GM12878 (cell line): ENCODE results near the gene WNT5A. TPM values are rescaled to one million over a fixed set of nuclear protein-coding genes. Genes with fewer than 3 reads are reported as not detected.

Experiments
- ATAC-seq: fragments of 200-7000 bp; cut with Tn5 transposase; 3 replicates; pipeline ENCODE4 v1.9.1; 2020; ENCODE audit warnings: mild to moderate bottlenecking, moderate library complexity
- BruUV-seq: library from RNA; stranded (reverse); fragments of 400-500 nt; replicated peaks from 2 replicates; lab custom pipeline; 2021; lab: Mats Ljungman, UMichigan
- CTCF ChIA-PET: fragments of 300-600 bp; sonication (Branson Sonifier 250); formaldehyde crosslinking; extraction: SDS; loops from one replicate; lab custom pipeline; 2021; ENCODE audit warnings: inconsistent platforms; lab: Yijun Ruan, JAX
- POLR2A ChIA-PET: fragments of 350-600 bp; formaldehyde crosslinking; extraction: SDS; loops from one replicate; lab custom pipeline; 2021; ENCODE audit warnings: inconsistent platforms; lab: Charles Lee
- RAD21 ChIA-PET: fragments of 300-600 bp; sonication (Branson Sonifier 250); formaldehyde crosslinking; loops from one replicate; lab custom pipeline; 2023; ENCODE audit warnings: antibody characterized with exemption; ENCODE audit not compliant: unreplicated experiment; lab: Charles Lee
- SMC1A ChIA-PET: fragments of 300-600 bp; sonication (Branson Sonifier 250); formaldehyde crosslinking; loops from one replicate; lab custom pipeline; 2023; ENCODE audit not compliant: unreplicated experiment, uncharacterized antibody; lab: Charles Lee
- DNase-seq: peaks from one replicate; pipeline ENCODE4 v3.0.0-alpha.2; 2011; ENCODE audit warnings: low read depth, low spot score
- FAIRE-seq: peaks from 3 replicates; lab custom pipeline; 2011; peaks lifted over from hg19 to GRCh38; lab: Jason Lieb, UNC
- H2AFZ ChIP-seq: 2 replicates; pipeline ENCODE4 v1.6.0; 2011; ENCODE audit warnings: low read depth, low read length, control low read depth; ENCODE audit not compliant: control insufficient read depth
- H3K27ac ChIP-seq: 2 replicates; pipeline ENCODE4 v1.5.1; 2011; ENCODE audit warnings: control low read depth; ENCODE audit not compliant: control insufficient read depth, insufficient read depth
- H3K27me3 ChIP-seq, 2 experiments: replicated peaks in 1 of 2; 2 replicates each; pipeline versions ENCODE4 v1.6.0 to v1.6.1; 2011; ENCODE audit warnings: low read length in 1 of 2; ENCODE audit not compliant: control insufficient read depth in 2 of 2, insufficient read depth in 2 of 2
- H3K36me3 ChIP-seq, 2 experiments: 2 replicates each; pipeline ENCODE4 v1.5.1; 2011; ENCODE audit warnings: low read length in 1 of 2; ENCODE audit not compliant: control insufficient read depth in 2 of 2, insufficient read depth in 2 of 2
- H3K4me1 ChIP-seq: 2 replicates; pipeline ENCODE4 v1.6.1; 2011; ENCODE audit warnings: mild to moderate bottlenecking, low read length, moderate library complexity, mixed read lengths; ENCODE audit not compliant: control insufficient read depth, insufficient read depth
- H3K4me2 ChIP-seq: 2 replicates; pipeline ENCODE4 v1.6.0; 2011; ENCODE audit warnings: control low read depth; ENCODE audit not compliant: control insufficient read depth, insufficient read depth
- H3K4me3 ChIP-seq: fragments of 200-600 bp; sonication (generic); 2 replicates; pipeline ENCODE4 v1.5.1; 2016
- H3K79me2 ChIP-seq: 2 replicates; pipeline ENCODE4 v1.6.0; 2011; ENCODE audit warnings: low read length; ENCODE audit not compliant: control insufficient read depth, insufficient read depth
- H3K9ac ChIP-seq: 2 replicates; pipeline ENCODE4 v1.8.0; 2011; ENCODE audit warnings: low read length, control low read depth, mixed read lengths; ENCODE audit not compliant: control insufficient read depth, insufficient read depth
- H3K9me3 ChIP-seq: replicated peaks from 3 replicates; pipeline ENCODE4 v1.5.1; 2011; ENCODE audit warnings: mild to moderate bottlenecking, low read length; ENCODE audit not compliant: control insufficient read depth, insufficient read depth
- H4K20me1 ChIP-seq: 2 replicates; pipeline ENCODE4 v1.6.0; 2011; ENCODE audit not compliant: control insufficient read depth, insufficient read depth
- ATF7 ChIP-seq: fragments of 450-650 bp; IDR thresholded peaks from 2 replicates; pipeline ENCODE4 v1.6.1; 2016; ENCODE audit warnings: low read depth, mild to moderate bottlenecking
- CHD1 ChIP-seq: IDR thresholded peaks from 2 replicates; pipeline ENCODE4 v1.6.1; 2012; ENCODE audit warnings: low read depth, low read length, improper control_type of control experiment
- EGR1 ChIP-seq, 2 experiments: IDR thresholded peaks; 1 replicate in 1 of 2; 2 replicates in 1 of 2; pipeline ENCODE4 v1.6.1; 2011 to 2012; ENCODE audit warnings: low read depth in 2 of 2, low read length in 2 of 2, borderline replicate concordance in 1 of 2, mild to moderate bottlenecking in 1 of 2, moderate library complexity in 1 of 2
- HSF1 ChIP-seq: fragments of 150-350 bp; IDR thresholded peaks from 2 replicates; pipeline ENCODE4 v1.6.1; 2014; ENCODE audit warnings: mild to moderate bottlenecking, low read depth, low read length
- KDM1A ChIP-seq: fragments of 200-600 bp; sonication (generic); IDR thresholded peaks from 2 replicates; pipeline ENCODE4 v1.6.1; 2016; ENCODE audit warnings: borderline replicate concordance
- MYB ChIP-seq: fragments of 150-350 bp; IDR thresholded peaks from 2 replicates; pipeline ENCODE4 v1.6.1; 2014; ENCODE audit warnings: mild to moderate bottlenecking, low read depth, low read length, borderline replicate concordance
- MYC ChIP-seq: IDR thresholded peaks from 2 replicates; pipeline ENCODE4 v1.6.1; 2011; ENCODE audit warnings: mild to moderate bottlenecking, low read length, moderate library complexity, inconsistent platforms; ENCODE audit not compliant: insufficient read depth, insufficient replicate concordance, insufficient read length, severe bottlenecking
- PBX3 ChIP-seq: IDR thresholded peaks from 2 replicates; pipeline ENCODE4 v1.6.1; 2011; ENCODE audit warnings: mild to moderate bottlenecking, low read depth, low read length, moderate library complexity; ENCODE audit not compliant: insufficient replicate concordance
- RBBP5 ChIP-seq: fragments of 200-600 bp; sonication (generic); conservative IDR thresholded peaks from 2 replicates; pipeline ENCODE4 v1.6.1; 2016
- RELA ChIP-seq: fragments of 450-650 bp; IDR thresholded peaks from 2 replicates; pipeline ENCODE4 v1.8.0; 2014; ENCODE audit warnings: borderline replicate concordance; ENCODE audit not compliant: partially characterized antibody
- SPI1 ChIP-seq: IDR thresholded peaks from 2 replicates; pipeline ENCODE4 v1.6.1; 2011; ENCODE audit warnings: low read depth, mild to moderate bottlenecking, low read length, moderate library complexity, borderline replicate concordance; ENCODE audit not compliant: insufficient read depth
- STAT3 ChIP-seq: IDR thresholded peaks from 2 replicates; pipeline ENCODE4 v1.6.1; 2011; ENCODE audit warnings: low read depth, low read length, improper control_type of control experiment
- TCF7 ChIP-seq: IDR thresholded peaks from 2 replicates; pipeline ENCODE4 v1.6.1; 2014; ENCODE audit warnings: antibody characterized with exemption, borderline replicate concordance
- ZNF622 ChIP-seq: fragments of 450-650 bp; IDR thresholded peaks from 2 replicates; pipeline ENCODE4 v1.6.1; 2017; ENCODE audit warnings: mild to moderate bottlenecking, inconsistent platforms
- WGBS: methylation state at CpG from one replicate; pipeline ENCODE4 v1.1.6; 2016; ENCODE audit warnings: low lambda C conversion rate; ENCODE audit not compliant: insufficient replicate concordance, insufficient coverage; ENCODE audit errors: missing lambda C conversion rate; 5-methylcytosine and 5-hydroxymethylcytosine counted together
- in situ Hi-C: fragments of 300-500 bp; cut with MboI; formaldehyde crosslinking; loops from 9 replicates; pipeline ENCODE4 v1.14.3; 2018; ENCODE audit warnings: mixed read lengths
- intact Hi-C: fragments of 100-400 bp; cut with micrococcal nuclease; formaldehyde crosslinking; loops from one replicate; pipeline ENCODE4 v1.14.2; 2022; ENCODE audit not compliant: unreplicated experiment
- polyA plus RNA-seq, 11 experiments: library from polyadenylated mRNA; depleted of rRNA in 4 of 11; unstranded in 6 of 11; stranded (reverse) in 5 of 11; fragments of >200 nt; fragmentation: Nextera tagmentation in 4 of 11; fragmentation: Illumina TruSeq in 1 of 11; extraction: Ambion mirVana in 4 of 11; extraction: Trizol in 1 of 11; gene quantifications; 1 replicate in 1 of 11; 2 replicates in 10 of 11; pipeline versions ENCODE4 v1.2.1 to v1.2.3, GENCODE V29; 2011 to 2016; ENCODE audit warnings: inconsistent platforms in 2 of 11, missing spikeins in 2 of 11, low read depth in 1 of 11
- total RNA-seq, 4 experiments: library from RNA; depleted of rRNA in 3 of 4; stranded (reverse); fragments of >200 nt in 3 of 4; fragmentation: Illumina TruSeq in 1 of 4; extraction: Trizol in 1 of 4; gene quantifications; 2 replicates each; pipeline versions ENCODE4 v1.2.1 to v1.2.3, GENCODE V29; 2013 to 2021

WNT5A gene
- total and polyA plus RNA-seq, 10 of the 15 experiments (the other 5 are each of a cell fraction or from before 2014, with no cell fraction given), result 0.06 to 2.8 (median 0.39) TPM

DNA sequence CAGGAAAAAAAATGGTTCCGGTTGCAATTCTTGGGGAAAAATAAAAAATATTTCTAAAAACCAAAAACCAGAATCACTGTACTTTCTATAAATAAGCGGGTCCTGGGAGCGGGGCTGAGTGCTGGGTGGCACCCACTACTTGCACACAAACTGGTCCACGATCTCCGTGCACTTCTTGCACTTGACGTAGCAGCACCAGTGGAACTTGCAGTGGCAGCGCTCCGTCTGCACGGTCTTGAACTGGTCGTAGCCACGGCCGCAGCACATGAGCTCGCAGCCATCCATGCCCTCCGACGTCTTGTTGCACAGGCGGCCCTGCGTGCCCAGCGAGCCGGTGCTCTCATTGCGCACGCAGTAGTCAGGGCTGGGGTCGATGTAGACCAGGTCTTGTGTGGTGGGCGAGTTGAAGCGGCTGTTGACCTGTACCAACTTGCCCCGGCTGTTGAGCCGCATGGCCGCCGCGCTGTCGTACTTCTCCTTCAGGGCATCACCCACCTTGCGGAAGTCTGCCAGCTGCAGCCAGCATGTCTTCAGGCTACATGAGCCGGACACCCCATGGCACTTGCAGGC lies 17.1 kb downstream of the WNT5A start:
- BruUV-seq, result no TSS peak
- TF ChIP-seq TCF7 (no peak), MYB (no peak), CHD1 (no peak), RBBP5 (no peak), ATF7 (no peak), MYC (no peak), SPI1 (no peak), STAT3 (no peak), HSF1 (no peak), RELA (no peak), ZNF622 (no peak), KDM1A (no peak), PBX3 (no peak), EGR1 (IDR thresholded peaks at IDR 0.05; ENCODE audit: borderline replicate concordance in 1 of 2, low read depth in 2 of 2, low read length in 2 of 2) (no peak)
- Histone ChIP-seq H3K9ac (no peak overlapping the region), H2AFZ (no peak overlapping the region), H3K79me2 (no peaks in the 10 kb centered on the region), H3K9me3 (no peaks in the 10 kb centered on the region), H4K20me1 (no peaks in the 10 kb centered on the region), H3K36me3 (no peaks in the 10 kb centered on the region), H3K4me3 (no peak overlapping the region), H3K27ac (no peak overlapping the region), H3K4me1 (no peaks in the 10 kb centered on the region), H3K4me2 (no peak overlapping the region), H3K27me3 (no peaks in the 10 kb centered on the region)
- DNase-seq, result no peak
- ChIA-PET RAD21 (interaction anchor here (0.7 kb wide), 1 partner anchor 251 kb away, joined by 3 read pairs; no protein-coding TSS in a partner anchor), POLR2A (no interaction called here), CTCF (interaction anchor here (0.6 kb wide), 1 partner anchor 617 kb away, joined by 3 read pairs; no protein-coding TSS in a partner anchor), SMC1A (no interaction called here)
- in situ Hi-C loops (no loop called here), intact Hi-C loops (no loop called here)
- no peak for FAIRE-seq
- no peak for ATAC-seq
- WGBS, result 63% methylated on average over 32 of the region's 32 CpGs
